GM15510 (cell line): Measurements from ENCODE around the gene CDAN1.

Experiments
- POLR2A ChIP-seq: IDR thresholded peaks from 3 replicates; pipeline ENCODE4 v1.6.1; 2011; ENCODE audit warnings: borderline replicate concordance; ENCODE audit not compliant: insufficient read length; ENCODE audit errors: extremely low read depth

Gene CDAN1

DNA sequence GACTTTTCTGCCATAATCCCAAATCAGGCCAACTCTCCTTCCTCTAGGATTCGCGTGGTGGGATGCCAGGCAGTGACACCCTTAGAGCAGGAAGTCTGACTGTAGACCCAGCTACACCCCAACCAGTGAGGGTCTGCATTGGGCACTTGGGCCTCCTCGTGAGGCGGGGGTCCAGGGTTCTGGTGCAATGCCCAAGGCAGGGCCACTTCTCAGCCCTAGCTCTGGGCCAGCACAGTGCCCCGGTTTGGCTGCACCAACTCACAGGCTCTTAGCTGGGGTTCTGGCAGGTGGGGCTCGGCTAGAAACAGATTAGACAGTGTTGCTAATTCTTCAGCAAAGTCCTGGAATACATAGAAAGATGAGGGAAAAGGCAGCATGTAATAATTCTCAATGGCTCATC, 12.7 kb downstream of the CDAN1 start:
- TF ChIP-seq POLR2A, result no peak

DNA sequence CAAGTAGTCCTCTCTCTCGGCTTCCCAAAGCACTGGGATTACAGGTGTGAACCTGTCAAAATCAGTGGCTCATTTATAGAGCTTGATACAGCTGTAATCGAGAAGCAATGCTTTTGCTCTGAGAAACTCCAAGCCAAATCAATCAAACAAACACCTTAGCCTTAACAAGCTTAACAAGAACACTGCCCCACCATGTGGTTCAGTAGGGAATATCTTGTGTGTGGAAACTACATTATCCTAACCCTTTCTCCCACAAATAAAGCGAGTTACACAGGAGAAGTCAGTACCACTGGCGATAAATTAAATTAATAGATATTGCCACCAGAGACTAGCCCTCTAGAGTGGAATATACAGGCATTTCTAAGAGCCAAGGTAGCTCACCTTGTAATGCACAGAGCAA, 13.9 kb downstream of the CDAN1 start:
- TF ChIP-seq POLR2A, result no peak

DNA sequence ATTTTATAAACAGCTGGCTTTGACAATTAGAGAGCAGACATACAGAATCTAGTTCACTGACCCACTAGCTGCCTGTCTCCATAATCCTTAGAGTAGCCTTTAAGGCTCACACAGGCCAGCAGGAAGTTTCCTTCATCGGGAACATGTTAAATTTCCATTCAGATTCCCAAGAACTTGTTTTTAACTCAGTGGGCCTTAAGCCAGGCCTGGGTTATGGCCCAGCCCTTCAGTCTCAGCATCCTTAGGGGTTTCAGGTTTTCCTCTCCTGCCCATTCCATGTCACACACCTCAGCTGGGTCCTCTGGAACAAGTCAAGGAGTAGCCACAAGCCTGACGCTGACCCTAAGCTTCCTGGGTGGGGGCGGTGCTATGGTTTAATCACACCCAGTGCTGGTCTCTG, 15.0 kb downstream of the CDAN1 start:
- no peak for TF ChIP-seq POLR2A

DNA sequence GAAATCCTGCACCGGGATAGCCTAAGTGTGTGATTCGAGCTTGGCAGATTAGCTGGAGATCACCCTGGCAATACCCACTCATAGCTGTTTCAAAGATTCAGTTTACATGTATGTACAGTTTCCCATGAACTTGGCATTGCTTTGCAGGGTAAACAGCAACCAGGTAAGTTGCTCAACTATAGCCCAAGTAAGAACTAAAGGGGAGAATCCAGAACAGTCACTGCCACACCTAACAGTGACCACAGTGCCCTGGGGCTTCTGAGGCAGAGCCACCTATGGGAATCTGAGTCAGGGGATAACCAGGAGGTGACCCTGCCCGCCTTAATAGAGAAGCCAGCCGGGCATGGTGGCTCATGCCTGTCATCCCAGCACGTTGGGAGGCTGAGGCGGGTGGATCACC, 15.9 kb downstream of the CDAN1 start:
- TF ChIP-seq POLR2A, result no peak

DNA sequence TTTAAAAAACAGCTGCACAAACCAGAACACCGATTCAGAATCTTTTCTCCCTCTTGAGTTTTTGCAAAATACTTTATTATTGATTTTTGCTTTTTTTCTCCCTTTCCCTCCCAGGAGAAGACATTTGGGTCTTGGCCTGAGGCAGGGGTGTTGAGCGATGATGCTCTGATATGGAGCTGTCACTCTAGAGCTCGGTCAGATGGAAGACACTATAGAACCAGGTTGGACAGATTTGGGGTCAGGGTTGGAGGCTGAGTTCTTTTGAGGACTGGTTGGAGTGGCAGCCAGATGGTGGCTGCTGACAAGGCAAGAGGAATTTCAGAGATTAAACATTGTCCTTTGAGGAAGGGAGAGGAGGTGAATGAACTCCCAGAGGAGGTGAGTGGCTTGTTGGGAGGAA, 16.9 kb downstream of the CDAN1 start:
- TF ChIP-seq POLR2A, result no peak

DNA sequence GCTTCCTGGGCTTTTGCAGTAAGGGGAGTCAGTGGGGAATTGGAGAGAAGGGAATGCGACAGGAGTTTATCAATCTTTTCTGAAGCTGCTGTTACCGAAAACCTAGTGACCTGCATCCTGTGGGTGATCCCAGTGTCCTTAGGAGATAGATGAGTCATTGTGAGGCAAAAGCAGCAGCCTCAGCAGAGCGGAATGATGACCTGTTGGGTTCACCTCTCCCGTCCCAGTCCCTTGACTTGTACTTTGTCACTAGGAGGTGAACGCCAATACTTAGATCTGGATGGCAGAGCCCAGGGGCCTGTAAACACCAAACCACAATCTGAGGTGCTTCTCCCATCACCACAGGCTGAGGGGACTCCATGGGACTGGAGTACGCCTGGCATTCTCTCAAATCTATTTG, 17.9 kb downstream of the CDAN1 start:
- no peak for TF ChIP-seq POLR2A

DNA sequence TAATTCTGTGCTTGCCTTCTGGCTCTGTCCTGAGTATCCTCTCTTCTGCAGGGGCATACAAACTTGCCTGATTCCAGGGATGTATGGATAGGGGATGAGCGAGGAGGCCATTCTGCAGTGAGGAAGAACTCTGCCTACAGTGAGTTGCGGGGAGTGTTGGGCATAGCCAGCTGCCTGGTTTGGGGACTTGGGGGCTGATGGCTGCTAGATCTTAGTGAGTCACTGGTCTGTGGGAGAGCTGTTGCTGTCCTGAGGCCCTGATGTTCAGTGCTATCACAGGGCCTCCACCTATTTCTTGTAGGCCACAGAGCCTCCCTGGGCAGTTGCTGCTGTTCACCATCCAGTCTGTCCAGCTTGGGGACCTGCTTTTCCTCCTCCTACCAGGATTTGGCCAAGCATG, 20.3 kb downstream of the CDAN1 start:
- no peak for TF ChIP-seq POLR2A

DNA sequence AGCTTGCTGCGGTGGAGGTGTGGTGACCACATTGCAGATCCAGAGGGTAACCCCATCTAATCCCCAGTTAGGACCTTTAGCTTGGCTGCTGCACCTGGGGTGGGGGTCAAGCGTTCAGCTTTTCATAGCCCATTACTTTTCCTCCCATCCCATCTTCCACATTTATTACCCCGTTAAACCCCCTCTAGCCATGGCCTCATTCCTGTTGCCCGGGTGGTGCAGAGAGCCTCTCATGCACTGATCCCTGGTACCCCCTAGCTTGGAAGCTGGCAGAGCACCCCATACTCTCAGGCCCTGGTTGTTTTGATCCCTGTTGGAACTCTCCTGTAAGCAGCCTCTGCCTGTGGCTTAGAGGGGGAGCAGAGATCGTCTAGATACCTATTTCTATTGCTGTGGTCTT, 20.8 kb downstream of the CDAN1 start:
- no peak for TF ChIP-seq POLR2A

DNA sequence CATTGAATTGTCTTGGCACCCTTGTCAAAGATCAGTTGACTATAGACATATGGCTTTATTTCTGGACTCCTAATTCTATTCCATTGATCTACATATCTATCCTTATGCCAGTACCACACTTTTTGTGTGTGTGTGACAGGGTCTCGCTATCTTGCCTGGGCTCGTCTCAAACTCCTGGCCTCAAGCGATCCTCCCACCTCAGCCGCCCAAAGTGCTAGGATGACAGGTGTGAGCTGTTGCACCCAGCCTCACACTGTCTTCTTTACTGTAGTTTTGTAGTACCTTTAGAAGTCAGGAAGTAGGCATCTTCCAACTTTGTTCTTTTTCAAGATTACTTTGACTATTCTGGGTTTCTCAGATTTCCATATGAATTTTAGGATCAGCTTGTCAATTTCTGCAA, 24.3 kb downstream of the CDAN1 start:
- TF ChIP-seq POLR2A, result no peak

DNA sequence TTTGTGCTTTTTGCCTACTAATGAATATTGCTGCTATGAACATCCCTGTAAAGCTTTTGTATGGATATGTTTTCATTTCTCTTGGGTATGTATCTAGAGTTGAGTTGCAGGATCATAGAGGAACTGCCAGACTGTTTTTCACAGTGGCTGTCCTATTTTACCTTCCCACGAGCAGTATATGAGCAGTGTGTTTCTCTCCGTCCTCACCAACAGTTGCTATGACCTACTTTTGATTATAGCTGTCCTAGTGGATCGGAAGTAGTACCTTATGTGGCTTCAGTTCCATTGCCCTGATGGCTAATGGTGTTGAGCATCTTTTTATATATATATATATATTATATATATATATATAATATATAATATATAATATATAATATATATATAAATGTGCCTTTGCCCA, 25.2 kb downstream of the CDAN1 start:
- TF ChIP-seq POLR2A, result no peak

DNA sequence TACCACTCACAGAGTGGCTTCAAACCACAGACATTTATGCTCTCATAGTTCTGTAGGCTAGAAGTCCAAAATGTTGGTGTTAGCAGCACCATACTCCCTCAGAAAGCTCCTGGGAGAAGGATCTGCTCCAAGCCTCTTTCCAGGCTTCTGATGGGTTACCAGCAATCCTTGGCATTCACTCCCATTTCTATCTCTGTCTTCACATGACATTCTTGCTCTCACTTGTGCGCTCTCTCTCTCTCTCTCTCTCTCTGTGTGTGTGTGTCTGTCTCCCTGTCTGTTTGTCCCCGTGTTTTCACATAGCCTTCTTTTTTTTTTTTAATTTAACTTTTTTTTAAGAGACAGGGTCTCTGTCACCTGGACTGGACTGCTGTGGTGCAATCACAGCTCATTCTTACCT, 26.3 kb downstream of the CDAN1 start:
- TF ChIP-seq POLR2A, result no peak

DNA sequence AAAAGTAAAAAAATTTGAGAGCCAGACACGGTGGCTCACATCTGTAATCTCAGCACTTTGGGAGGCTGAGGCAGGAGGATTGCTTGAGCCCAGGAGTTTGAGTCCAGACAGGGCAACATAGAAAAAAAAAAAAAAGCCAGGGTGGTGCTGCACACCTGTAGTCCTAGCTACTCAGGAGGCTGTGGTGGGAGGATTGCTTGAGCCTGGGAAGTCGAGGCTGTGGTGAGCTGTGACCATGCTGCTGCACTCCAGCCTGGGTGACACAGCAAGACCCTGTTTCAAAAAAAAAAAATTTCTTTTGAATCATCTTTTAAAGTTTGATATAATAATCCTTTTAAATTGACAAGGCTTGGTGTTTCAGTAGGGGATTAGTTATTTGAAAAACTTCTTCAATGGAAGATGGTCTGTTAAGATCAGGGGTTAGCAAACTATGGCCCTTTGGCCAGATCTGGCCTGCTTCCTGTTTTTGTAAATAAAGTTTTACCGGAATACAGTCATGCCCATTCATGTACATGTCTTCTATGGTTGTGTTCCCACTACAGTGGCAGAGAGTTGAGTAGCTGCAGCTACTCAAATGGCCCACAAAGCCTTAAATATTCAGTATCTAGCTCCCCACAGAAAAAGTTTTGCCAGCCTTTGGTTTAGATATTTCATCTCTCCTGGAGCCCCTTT, 28.9 kb downstream of the CDAN1 start:
- no peak for TF ChIP-seq POLR2A

DNA sequence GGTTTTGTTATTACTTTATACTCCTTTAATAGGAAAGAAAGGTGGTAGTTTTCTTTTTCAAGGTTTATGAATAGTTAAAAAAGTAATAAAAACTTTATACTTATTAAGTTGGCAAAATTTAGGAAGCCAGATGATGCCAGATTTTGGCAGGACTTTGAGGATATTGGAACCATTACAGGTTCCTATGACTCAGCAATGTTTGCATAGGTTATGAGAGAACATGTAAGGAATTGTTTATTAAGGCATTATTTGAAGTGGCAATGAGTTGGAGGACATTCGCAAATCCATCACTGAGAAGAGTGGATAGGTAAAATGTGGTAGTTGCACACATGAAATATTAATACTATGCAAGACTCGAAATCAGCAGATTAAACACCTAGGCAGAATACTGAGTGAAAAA, 29.9 kb downstream of the CDAN1 start:
- no peak for TF ChIP-seq POLR2A

DNA sequence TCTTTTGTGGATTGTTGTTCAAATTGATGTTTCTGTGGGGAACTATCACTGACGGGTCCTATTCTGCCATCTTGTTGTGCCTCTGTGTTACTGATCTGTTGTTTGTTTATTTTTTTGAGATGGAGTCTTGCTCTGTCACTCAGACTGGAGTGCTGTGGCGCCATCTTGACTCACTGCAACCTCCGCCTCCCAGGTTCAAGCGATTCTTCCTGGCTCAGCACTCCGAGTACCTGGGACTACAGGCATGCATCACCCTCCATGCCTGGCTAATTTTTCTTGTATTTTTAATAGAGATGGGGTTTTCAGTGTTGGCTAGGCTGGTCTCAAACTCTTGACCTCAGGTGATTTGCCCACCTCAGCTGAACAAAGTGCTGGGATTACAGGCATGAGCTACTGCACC, 31.6 kb downstream of the CDAN1 start:
- TF ChIP-seq POLR2A, result no peak

DNA sequence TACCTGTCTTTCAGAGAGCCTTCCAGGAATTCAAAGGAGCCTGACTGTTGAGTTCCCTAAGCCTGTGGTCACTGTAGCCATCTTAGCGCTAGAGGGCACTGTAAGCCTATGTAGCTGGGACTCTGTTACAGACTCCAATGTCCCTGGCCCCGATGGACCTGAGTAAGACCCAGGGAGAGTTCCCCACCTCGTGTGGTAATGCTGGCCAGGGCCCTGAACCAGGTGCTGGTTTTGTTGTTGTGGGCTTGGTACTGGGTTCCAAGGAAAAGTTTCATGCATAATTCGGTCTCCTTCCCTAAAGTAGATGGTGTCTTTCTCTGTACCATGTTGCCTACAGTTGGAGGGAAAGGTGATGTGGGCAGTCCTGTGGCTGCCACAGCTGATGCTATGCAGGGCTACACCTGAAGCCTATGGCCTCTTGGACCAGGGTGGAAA, 32.4 kb downstream of the CDAN1 start:
- TF ChIP-seq POLR2A, result no peak

DNA sequence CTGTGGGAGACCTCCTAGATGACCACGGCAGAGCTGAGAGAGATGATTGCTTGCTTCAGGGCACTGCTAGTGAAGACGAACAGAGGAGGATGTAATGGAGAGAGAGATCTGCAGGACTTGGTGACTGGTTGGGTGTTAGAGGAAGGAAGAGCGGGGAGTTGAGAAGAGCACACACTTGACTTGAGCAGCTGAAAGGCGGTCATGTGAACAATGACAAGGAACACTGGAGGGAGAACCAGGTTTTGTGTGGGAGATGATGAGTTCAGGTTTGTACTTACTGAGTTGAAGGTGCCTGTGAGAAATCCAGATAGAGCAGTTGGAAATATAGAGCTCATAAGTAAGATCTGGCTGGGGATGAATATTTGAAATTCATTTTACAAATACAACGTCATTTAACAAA, 40.3 kb downstream of the CDAN1 start:
- no peak for TF ChIP-seq POLR2A

DNA sequence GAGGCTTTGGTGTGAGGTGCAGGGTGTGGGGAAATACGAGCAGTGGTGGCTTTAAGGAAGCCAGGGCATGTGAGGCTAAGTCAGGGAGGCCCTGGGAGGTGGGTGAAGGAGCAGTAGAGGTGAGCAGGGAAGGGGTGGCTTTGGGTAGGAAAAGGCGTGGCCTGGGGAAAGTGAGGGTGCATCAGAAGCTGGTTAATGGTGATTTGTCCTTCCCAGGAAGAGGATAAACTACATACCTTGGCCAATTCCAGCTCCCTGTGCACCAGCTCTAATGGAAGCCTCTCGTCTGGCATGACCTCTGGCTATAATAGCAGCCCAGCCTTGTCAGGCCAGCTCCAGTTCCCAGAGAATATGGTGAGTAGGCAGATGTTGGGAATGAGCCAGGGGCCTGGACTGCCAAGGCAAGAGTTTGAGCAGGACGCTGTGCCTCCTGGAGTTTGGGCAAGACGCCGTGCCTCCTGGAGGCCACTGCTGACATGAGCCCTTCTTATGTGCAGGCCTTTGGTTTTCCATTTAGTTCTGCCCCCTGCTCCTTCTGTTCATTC, 41.3 kb downstream of the CDAN1 start:
- no peak for TF ChIP-seq POLR2A

DNA sequence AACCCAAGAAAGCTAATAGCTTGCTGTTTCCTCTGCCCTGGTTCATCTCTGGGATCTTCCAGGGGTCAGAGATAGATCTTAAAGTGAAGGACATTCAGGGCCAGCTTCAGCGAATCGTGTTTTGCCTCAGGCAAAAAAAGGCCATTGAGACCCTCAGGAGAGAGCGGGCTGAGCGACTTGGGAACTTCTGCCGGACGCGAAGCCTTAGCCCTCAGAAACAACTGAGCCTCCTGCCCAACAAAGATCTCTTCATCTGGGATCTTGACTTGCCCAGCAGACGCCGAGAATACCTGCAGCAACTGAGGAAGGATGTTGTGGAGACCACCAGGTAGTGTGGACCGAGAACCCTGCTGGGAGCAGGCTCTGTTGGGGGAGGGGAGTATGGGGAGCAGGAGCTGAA, 42.5 kb downstream of the CDAN1 start:
- no peak for TF ChIP-seq POLR2A

DNA sequence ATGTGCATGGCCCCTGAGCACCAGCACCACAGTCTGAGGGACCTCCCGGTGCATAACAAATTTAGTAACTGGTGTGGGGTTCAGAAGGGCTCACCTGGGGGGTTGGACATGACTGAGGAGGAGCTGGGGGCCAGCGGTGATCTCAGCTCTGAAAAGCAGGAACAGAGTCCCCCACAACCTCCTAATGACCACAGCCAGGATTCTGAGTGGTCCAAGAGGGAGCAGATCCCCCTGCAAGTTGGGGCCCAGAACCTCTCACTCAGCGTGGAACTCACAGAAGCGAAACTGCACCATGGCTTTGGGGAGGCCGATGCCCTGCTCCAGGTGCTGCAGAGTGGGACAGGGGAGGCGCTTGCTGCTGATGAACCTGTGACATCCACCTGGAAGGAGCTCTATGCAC, 43.0 kb downstream of the CDAN1 start:
- TF ChIP-seq POLR2A, result no peak
